ENCODE results near the gene PACSIN1. TPM values are rescaled to one million over a fixed set of nuclear protein-coding genes. Genes with fewer than 3 reads are reported as not detected.

Gene PACSIN1
- total and polyA plus RNA-seq, 10 of the 15 experiments (the other 5 are each of a cell fraction or from before 2014, with no cell fraction given) = 0.50 to 9.4 (median 2.8) TPM

DNA sequence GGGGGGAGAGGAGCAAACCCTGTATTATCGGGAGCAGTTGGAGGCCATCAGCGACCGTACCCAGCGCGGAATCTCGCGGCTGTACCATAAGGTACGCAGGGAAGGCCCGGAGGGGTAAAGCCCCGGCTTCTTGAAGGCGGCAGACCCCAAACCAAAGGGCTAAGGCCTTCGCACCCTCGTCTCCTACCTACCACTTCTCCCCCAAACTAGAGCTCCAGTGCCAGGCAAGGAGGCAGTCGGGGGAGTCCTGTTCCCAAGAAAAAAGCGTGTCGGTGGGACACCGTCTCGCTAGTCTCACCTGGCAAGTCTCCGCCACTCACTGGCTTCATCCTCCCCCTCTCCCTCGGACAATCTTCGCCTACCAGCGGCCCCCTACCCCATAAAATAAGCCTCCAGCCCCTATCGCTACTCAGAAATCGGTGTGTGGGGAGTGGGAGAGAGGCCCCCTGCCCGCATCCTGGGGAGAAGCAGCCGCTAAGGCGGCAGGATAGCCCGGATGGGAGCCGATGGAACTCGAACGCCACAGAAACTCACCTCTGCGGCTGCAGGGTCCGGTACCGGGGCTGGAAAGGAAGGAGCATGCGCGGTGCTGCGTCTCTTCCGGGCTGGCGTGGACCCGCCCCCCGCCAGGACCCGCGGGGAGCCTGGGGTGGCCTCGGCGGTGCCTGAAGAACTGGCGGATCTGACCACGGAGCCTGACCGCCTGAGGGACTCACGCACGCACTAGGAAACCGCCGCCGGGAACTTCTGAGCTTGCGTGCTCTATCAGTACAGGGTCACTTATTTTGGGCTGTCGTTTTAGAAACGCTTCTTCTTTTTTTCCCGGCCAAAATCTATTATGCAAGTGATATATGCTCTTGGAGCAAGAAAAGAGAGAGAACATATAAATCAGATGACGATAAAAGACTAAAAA is 40.1 kb upstream of the PACSIN1 start, which contains the start of gene RPS10:
RPS10 (minus strand) TSS at position 572 of the 913 bp plus-strand sequence. CDS start 848 bp downstream, outside the sequence.
- in situ Hi-C loops (cut with MboI) = no loop called here
- Histone ChIP-seq H3K4me2 (ENCODE audit: control insufficient read depth, insufficient read depth) (peak within 1 kb of the TSS; percentile 86), H3K27ac (ENCODE audit: control insufficient read depth, insufficient read depth) (peak within 1 kb of the TSS; percentile 96), H3K36me3 (ENCODE audit: control insufficient read depth in 2 of 2, insufficient read depth in 2 of 2, low read length in 1 of 2) (peaks cover 3 to 22% of the 10 kb centered on the region in 2 experiments), H3K9me3 (replicated peaks; ENCODE audit: control insufficient read depth, insufficient read depth, low read length) (no peaks in the 10 kb centered on the region; the same call in 2 of the 3 replicates), H2AFZ (ENCODE audit: control insufficient read depth, low read depth, low read length) (peak within 1 kb of the TSS; percentile 88), H3K4me1 (ENCODE audit: control insufficient read depth, insufficient read depth, low read length) (peaks cover 6% of the 10 kb centered on the region; the same call in 1 of the 2 replicates), H3K9ac (ENCODE audit: control insufficient read depth, insufficient read depth, low read length) (peak within 1 kb of the TSS; percentile 100), H3K27me3 (replicated peaks in 1 of 2; ENCODE audit: control insufficient read depth in 2 of 2, insufficient read depth in 2 of 2, low read length in 1 of 2) (no peaks in the 10 kb centered on the region), H3K4me3 (peak within 1 kb of the TSS; percentile 96), H3K79me2 (ENCODE audit: control insufficient read depth, insufficient read depth, low read length) (peaks cover 46% of the 10 kb centered on the region), H4K20me1 (ENCODE audit: control insufficient read depth, insufficient read depth) (no peaks in the 10 kb centered on the region)
- ChIA-PET SMC1A (ENCODE audit: uncharacterized antibody, unreplicated experiment) (interaction anchor here (0.7 to 4.6 kb wide), 11 partner anchors 10 to 230 kb away, joined by 3 to 39 read pairs (median 4); partner anchors contain the start of gene SMIM29), CTCF (interaction anchor here (0.7 to 3.4 kb wide), 9 partner anchors 10 to 714 kb away, joined by 3 to 35 read pairs (median 4); no protein-coding TSS in a partner anchor), RAD21 (ENCODE audit: unreplicated experiment) (interaction anchor here (0.7 to 2.3 kb wide), 9 partner anchors 10 to 365 kb away, joined by 3 to 8 read pairs (median 3); partner anchors contain the start of genes HMGA1, NUDT3 and SMIM29), POLR2A (interaction anchor here (0.8 to 2.1 kb wide), 4 partner anchors 10 to 463 kb away, joined by 3 to 8 read pairs (median 4); partner anchors contain the start of gene ANKS1A)
- WGBS (ENCODE audit: insufficient coverage, insufficient replicate concordance, low lambda C conversion rate, missing lambda C conversion rate) = 1% methylated on average over 56 of the region's 58 CpGs
- DNase-seq (ENCODE audit: low read depth, low spot score) (peak; percentile 67), FAIRE-seq (peak; percentile 97), ATAC-seq (peak; percentile 89)
- intact Hi-C loops (cut with micrococcal nuclease; ENCODE audit: unreplicated experiment) = no loop called here
- BruUV-seq (replicated peaks) = TSS peak; percentile 76
- peak; percentile 73; the same call in 1 of the 2 replicates for TF ChIP-seq ASH2L (IDR thresholded peaks at IDR 0.05; ENCODE audit: borderline replicate concordance, low read depth)
- peak; percentile 21; the same call in 1 of the 2 replicates for TF ChIP-seq CREM (IDR thresholded peaks at IDR 0.05; ENCODE audit: low read depth)
- peak; percentile 90 for TF ChIP-seq SMAD5 (IDR thresholded peaks at IDR 0.05; ENCODE audit: low read depth)
- no peak for TF ChIP-seq FOXK2 (IDR thresholded peaks at IDR 0.05)
- peak; percentile 78 for TF ChIP-seq RUNX3 (IDR thresholded peaks at IDR 0.05; ENCODE audit: low read length)
- TF ChIP-seq, protein P1, sequence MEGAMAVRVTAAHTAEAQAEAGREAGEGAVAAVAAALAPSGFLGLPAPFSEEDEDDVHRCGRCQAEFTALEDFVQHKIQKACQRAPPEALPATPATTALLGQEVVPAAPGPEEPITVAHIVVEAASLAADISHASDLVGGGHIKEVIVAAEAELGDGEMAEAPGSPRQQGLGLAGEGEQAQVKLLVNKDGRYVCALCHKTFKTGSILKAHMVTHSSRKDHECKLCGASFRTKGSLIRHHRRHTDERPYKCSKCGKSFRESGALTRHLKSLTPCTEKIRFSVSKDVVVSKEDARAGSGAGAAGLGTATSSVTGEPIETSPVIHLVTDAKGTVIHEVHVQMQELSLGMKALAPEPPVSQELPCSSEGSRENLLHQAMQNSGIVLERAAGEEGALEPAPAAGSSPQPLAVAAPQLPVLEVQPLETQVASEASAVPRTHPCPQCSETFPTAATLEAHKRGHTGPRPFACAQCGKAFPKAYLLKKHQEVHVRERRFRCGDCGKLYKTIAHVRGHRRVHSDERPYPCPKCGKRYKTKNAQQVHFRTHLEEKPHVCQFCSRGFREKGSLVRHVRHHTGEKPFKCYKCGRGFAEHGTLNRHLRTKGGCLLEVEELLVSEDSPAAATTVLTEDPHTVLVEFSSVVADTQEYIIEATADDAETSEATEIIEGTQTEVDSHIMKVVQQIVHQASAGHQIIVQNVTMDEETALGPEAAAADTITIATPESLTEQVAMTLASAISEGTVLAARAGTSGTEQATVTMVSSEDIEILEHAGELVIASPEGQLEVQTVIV (IDR thresholded peaks at IDR 0.05; ENCODE audit: borderline replicate concordance, partially characterized antibody) = peak; percentile 71
- TF ChIP-seq ZSCAN29 (IDR thresholded peaks at IDR 0.05) = 0 out of 2 replicates have a peak, but pooled peaks have one; percentile 4
- TF ChIP-seq, protein P2, sequence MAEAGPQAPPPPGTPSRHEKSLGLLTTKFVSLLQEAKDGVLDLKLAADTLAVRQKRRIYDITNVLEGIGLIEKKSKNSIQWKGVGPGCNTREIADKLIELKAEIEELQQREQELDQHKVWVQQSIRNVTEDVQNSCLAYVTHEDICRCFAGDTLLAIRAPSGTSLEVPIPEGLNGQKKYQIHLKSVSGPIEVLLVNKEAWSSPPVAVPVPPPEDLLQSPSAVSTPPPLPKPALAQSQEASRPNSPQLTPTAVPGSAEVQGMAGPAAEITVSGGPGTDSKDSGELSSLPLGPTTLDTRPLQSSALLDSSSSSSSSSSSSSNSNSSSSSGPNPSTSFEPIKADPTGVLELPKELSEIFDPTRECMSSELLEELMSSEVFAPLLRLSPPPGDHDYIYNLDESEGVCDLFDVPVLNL (IDR thresholded peaks at IDR 0.05; ENCODE audit: low read depth, low read length) = no peak
- TF ChIP-seq, protein P3, sequence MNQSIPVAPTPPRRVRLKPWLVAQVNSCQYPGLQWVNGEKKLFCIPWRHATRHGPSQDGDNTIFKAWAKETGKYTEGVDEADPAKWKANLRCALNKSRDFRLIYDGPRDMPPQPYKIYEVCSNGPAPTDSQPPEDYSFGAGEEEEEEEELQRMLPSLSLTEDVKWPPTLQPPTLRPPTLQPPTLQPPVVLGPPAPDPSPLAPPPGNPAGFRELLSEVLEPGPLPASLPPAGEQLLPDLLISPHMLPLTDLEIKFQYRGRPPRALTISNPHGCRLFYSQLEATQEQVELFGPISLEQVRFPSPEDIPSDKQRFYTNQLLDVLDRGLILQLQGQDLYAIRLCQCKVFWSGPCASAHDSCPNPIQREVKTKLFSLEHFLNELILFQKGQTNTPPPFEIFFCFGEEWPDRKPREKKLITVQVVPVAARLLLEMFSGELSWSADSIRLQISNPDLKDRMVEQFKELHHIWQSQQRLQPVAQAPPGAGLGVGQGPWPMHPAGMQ (IDR thresholded peaks at IDR 0.05; ENCODE audit: borderline replicate concordance) = peak; percentile 93
- TF ChIP-seq LARP7 (IDR thresholded peaks at IDR 0.05) = peak; percentile 79
- peak; percentile 62; the same call in 1 of the 2 replicates for TF ChIP-seq MYB (IDR thresholded peaks at IDR 0.05; ENCODE audit: borderline replicate concordance, low read depth, low read length)
- TF ChIP-seq PAX5 (IDR thresholded peaks at IDR 0.05; ENCODE audit: borderline replicate concordance, low read depth, low read length) = peak; percentile 77; the same call in 1 of the 2 replicates
- TF ChIP-seq IKZF2 (IDR thresholded peaks at IDR 0.05) = 0 out of 4 replicates have a peak, but pooled peaks have one; percentile 34 to 64
- TF ChIP-seq EGR1 (IDR thresholded peaks at IDR 0.05; ENCODE audit: borderline replicate concordance in 1 of 2, low read depth in 2 of 2, low read length in 2 of 2) = peak in 1 of 2 experiments; percentile 55; a peak in 1 of 3 replicates
- no peak for TF ChIP-seq SPI1 (IDR thresholded peaks at IDR 0.05; ENCODE audit: borderline replicate concordance, insufficient read depth, low read depth, low read length)

Measured in GM12878 (cell line).